ENCODE results near the gene FBXO17. TPM values are rescaled to one million over a fixed set of nuclear protein-coding genes. Genes with fewer than 3 reads are reported as not detected.

Gene FBXO17
- total RNA-seq, 2 experiments from 2014 or later = not detected

DNA sequence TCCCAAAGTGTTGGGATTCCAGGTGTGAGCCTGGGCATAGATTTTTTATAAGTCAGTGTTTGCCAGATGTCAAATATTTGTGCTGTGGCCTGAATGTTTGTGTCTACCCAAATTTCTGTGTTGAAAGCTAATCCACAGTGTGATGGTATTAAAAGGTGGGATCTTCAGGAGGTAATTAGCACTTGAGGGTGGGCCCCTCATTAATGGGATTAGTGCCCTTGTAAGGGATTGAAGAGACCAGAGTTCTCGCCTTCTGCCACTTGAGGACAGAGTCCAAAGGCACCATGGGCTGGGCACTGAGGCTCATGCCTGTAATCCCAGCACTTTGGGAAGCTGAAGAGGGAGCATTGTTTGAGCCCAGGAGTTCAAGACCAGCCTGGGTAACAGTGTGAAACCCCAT lies 9.7 kb upstream of the FBXO17 start:
- Histone ChIP-seq H3K4me3 (ENCODE audit: low read length) (no peak overlapping the region), H3K36me3 (ENCODE audit: insufficient read depth, low read length) (no peaks in the 10 kb centered on the region), H3K4me1 (ENCODE audit: insufficient read depth, low read length) (no peaks in the 10 kb centered on the region), H3K9me3 (ENCODE audit: control insufficient read depth in 1 of 2, insufficient read depth in 1 of 2, low read length in 2 of 2) (peaks cover 0 to 19% of the 10 kb centered on the region in 2 experiments), H3K27me3 (ENCODE audit: control insufficient read depth in 1 of 2, insufficient read depth in 2 of 2, low read length in 2 of 2) (peaks cover 0 to 2% of the 10 kb centered on the region in 2 experiments), H3K27ac (ENCODE audit: low read depth in 1 of 2, low read length in 2 of 2) (no peak overlapping the region)
- Mint-ChIP-seq H3K27me3 (peaks cover 21% of the 10 kb centered on the region), H3K27ac (no peak overlapping the region), H3K4me1 (ENCODE audit: low read depth) (no peaks in the 10 kb centered on the region), H3K36me3 (ENCODE audit: low read depth) (no peaks in the 10 kb centered on the region), H3K9me3 (peaks cover 2% of the 10 kb centered on the region), H3K4me3 (no peak overlapping the region)
- no peak for DNase-seq
- intact Hi-C loops (cut with DNase I, micrococcal nuclease) = loop anchor here in 1 of 2 experiments (5.0 kb wide), 1 partner anchor 498 kb away; no protein-coding TSS in a partner anchor
- ATAC-seq (ENCODE audit: poor library complexity) = no peak
- no peak for TF ChIP-seq CTCF (IDR thresholded peaks at IDR 0.05)
- ChIA-PET POLR2A (no interaction called here), CTCF (no interaction called here)

DNA sequence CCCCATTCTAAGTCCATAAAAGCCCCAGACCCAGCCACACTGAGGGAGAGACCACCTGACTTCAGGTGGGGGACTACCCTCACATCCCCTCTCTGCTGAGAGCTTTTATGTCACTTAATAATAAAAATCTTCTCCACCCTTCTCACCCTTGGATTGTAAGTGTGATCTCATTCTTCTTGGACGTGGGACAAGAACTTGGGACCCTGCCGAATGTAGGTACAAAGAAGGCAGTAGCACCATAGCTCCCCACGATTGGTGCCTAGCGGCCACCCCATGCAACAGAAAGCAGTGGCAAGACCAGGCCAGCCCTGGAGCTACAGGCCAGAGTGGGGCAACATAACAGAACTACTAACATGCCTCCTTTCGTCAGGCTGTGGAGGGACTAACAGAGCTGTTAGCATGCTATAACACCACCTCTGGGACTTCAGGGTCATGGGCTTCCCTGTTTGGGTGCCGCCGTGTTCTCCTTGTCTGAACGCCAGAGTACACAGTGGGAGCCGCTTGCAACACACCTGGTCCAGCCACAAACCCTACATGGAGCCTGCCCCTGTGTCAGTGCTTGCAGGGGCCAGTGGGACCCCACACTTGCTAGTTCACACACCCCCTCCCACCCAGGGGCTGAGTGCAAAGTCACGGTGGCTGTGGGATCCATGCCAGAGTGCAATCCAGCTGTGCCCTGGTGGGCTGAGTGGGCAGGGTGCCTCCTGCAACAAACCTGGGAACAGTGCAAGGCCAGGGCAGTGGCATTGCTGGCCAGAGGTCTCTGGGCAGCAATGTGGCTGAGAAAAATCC lies 5.2 kb upstream of the FBXO17 start:
- H3K4me3 Mint-ChIP-seq = no peak overlapping the region
- H3K27ac ChIP-seq (ENCODE audit: low read depth in 1 of 2, low read length in 2 of 2) = no peak overlapping the region
- ATAC-seq (ENCODE audit: poor library complexity) (no peak), DNase-seq (no peak)
- peaks cover 9 to 13% of the 10 kb centered on the region in 2 experiments for H3K27me3 ChIP-seq (ENCODE audit: control insufficient read depth in 1 of 2, insufficient read depth in 2 of 2, low read length in 2 of 2)
- peaks cover 5% of the 10 kb centered on the region for H3K4me1 ChIP-seq (ENCODE audit: insufficient read depth, low read length)
- peaks cover 36% of the 10 kb centered on the region for H3K27me3 Mint-ChIP-seq
- H3K36me3 Mint-ChIP-seq (ENCODE audit: low read depth) = no peaks in the 10 kb centered on the region
- peaks cover 9% of the 10 kb centered on the region for H3K4me1 Mint-ChIP-seq (ENCODE audit: low read depth)
- CTCF ChIA-PET = no interaction called here
- intact Hi-C loops (cut with DNase I, micrococcal nuclease) = no loop called here
- no peak overlapping the region for H3K4me3 ChIP-seq (ENCODE audit: low read length)
- no peaks in the 10 kb centered on the region for H3K36me3 ChIP-seq (ENCODE audit: insufficient read depth, low read length)
- POLR2A ChIA-PET = interaction anchor here (0.5 kb wide), 1 partner anchor 14 kb away, joined by 5 read pairs; no protein-coding TSS in a partner anchor
- no peak overlapping the region for H3K27ac Mint-ChIP-seq
- H3K9me3 ChIP-seq (ENCODE audit: control insufficient read depth in 1 of 2, insufficient read depth in 1 of 2, low read length in 2 of 2) = peaks cover 0 to 19% of the 10 kb centered on the region in 2 experiments
- no peak for TF ChIP-seq CTCF (IDR thresholded peaks at IDR 0.05)
- peaks cover 2% of the 10 kb centered on the region for H3K9me3 Mint-ChIP-seq

DNA sequence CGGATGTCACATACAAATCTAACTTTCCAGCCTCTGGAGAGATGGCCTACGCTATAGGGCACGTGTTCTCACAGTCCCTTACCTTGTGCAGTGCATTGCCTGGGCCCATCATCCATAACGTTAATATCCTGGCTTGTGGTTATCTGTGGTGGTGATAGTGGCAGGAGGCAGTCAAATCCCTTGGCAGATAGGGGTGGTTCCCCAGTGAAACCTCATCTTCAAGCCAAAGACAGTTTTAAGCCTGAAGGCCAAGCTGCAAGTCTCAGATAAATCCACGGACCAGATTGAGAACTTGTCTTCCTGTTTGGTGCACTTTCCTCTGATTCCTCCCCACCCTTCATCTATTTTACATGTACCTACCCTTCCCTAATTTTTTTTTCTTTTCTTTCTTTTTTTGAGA lies 4.3 kb upstream of the FBXO17 start:
- no peak for TF ChIP-seq CTCF (IDR thresholded peaks at IDR 0.05)
- intact Hi-C loops (cut with DNase I, micrococcal nuclease) = no loop called here
- Histone ChIP-seq H3K9me3 (ENCODE audit: control insufficient read depth in 1 of 2, insufficient read depth in 1 of 2, low read length in 2 of 2) (peaks cover 0 to 18% of the 10 kb centered on the region in 2 experiments), H3K4me3 (ENCODE audit: low read length) (no peak overlapping the region), H3K4me1 (ENCODE audit: insufficient read depth, low read length) (peaks cover 10% of the 10 kb centered on the region), H3K36me3 (ENCODE audit: insufficient read depth, low read length) (no peaks in the 10 kb centered on the region), H3K27ac (ENCODE audit: low read depth in 1 of 2, low read length in 2 of 2) (no peak overlapping the region), H3K27me3 (ENCODE audit: control insufficient read depth in 1 of 2, insufficient read depth in 2 of 2, low read length in 2 of 2) (peaks cover 17 to 18% of the 10 kb centered on the region in 2 experiments)
- Mint-ChIP-seq H3K36me3 (ENCODE audit: low read depth) (no peaks in the 10 kb centered on the region), H3K27me3 (peaks cover 41% of the 10 kb centered on the region), H3K27ac (no peak overlapping the region), H3K4me3 (no peak overlapping the region), H3K9me3 (peaks cover 2% of the 10 kb centered on the region), H3K4me1 (ENCODE audit: low read depth) (peaks cover 9% of the 10 kb centered on the region)
- no peak for ATAC-seq (ENCODE audit: poor library complexity)
- DNase-seq = no peak
- ChIA-PET CTCF (no interaction called here), POLR2A (interaction anchor here (0.5 kb wide), 1 partner anchor 13 kb away, joined by 5 read pairs; no protein-coding TSS in a partner anchor)

All from CD4-positive, alpha-beta T cell (primary cell).